ENCODE data around the gene PRDM16.

Gene PRDM16

DNA sequence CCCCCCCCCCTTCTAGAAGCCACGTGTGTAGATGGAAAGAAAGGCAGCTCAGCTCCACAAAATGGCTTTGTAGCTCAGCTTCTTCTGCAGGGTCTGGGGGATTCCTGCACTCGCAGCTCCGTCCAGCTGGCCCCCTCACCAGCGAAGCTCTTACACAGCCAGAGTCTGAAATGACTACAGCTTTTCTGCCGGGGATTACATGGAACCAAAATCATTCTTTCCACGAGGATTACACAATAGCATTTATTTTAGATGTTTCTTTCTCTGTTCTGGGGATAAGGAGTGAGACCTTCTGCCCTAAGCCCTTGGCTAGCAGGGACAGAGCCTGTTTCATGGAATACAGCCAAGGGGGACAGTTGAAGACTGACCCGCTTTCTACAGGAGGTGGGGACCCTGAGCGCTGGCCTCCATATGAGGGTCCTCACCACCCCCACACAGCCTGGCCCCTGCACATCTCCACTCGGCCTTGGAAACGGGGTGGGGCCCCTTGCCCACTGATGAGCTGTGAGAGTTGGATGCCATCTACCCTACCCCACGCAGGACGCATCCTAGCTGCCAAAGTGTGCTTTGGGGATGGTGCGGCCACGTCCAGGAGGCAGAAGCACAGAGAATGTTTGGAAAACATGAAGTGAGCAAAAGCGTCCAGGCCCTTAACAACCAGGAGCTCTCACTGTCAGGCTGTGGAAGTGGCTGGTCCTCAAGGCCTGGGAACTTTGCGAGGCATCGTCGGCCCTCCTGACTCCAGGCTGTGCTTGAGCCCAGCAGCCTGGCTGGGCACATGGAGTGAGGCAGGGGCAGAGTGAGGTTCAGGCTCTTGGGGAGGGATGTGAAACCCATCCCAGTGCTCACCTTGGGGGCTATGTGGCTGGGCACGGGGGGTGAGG, 33.2 kb upstream of the PRDM16 start:
- ChIA-PET POLR2A (ENCODE audit: low non-redundant PET) (no interaction called here), CTCF (interaction anchor here (0.6 to 0.7 kb wide), 2 partner anchors 49 to 571 kb away, joined by 3 read pairs; no protein-coding TSS in a partner anchor)
- TF ChIP-seq, protein P1, sequence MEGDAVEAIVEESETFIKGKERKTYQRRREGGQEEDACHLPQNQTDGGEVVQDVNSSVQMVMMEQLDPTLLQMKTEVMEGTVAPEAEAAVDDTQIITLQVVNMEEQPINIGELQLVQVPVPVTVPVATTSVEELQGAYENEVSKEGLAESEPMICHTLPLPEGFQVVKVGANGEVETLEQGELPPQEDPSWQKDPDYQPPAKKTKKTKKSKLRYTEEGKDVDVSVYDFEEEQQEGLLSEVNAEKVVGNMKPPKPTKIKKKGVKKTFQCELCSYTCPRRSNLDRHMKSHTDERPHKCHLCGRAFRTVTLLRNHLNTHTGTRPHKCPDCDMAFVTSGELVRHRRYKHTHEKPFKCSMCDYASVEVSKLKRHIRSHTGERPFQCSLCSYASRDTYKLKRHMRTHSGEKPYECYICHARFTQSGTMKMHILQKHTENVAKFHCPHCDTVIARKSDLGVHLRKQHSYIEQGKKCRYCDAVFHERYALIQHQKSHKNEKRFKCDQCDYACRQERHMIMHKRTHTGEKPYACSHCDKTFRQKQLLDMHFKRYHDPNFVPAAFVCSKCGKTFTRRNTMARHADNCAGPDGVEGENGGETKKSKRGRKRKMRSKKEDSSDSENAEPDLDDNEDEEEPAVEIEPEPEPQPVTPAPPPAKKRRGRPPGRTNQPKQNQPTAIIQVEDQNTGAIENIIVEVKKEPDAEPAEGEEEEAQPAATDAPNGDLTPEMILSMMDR (conservative IDR thresholded peaks at IDR 0.05; ENCODE audit: low read depth): no peak
- H3K27ac ChIP-seq: no peak overlapping the region
- DNase-seq (ENCODE audit: low spot score): no peak

DNA sequence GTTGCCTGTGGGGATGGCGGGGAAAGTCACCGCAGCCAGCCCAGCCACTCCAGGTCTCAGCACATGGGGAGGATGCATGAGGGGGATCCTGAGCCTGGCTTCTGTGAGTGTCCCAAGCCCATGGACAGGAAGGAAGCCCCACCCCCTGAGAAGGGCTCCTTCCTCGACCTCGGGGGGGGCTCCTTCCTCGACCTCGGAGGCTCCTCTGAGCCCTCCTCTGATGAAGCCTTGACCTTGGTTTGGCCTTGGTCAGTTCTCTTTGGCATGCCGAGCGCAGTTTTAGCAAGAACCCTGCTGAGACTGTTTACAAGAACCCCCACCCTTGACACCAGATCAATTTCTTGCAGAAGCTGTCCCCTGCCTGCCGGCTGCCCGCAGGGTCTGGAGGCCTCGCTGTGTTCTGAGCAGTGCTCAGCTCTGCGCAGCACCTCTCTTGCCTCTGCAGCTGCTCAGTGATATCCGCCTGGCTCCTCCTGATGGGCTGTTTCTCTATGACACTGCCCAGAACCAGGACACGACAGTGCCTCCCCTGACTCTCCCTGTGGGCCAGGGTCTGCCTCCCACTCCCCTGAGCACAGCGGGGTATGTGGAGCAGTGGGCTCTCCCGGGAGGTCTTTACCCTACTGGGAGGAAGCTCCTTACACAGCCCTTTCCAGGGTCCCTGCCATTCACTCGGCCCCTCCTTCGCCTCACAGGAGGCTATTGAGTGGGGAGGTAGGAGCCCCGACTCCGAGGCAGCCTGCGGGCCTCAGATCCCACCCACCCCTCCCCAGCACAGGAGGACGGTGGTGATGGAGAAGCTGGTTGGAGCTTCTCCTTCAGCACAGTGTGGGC, 32.3 kb upstream of the PRDM16 start:
- H3K27ac ChIP-seq: no peak overlapping the region
- no peak for DNase-seq (ENCODE audit: low spot score)
- POLR2A ChIA-PET (ENCODE audit: low non-redundant PET): no interaction called here
- TF ChIP-seq, protein P1 (conservative IDR thresholded peaks at IDR 0.05; ENCODE audit: low read depth): no peak
- CTCF ChIA-PET: interaction anchor here (0.6 kb wide), 1 partner anchor 48 kb away, joined by 3 read pairs; no protein-coding TSS in a partner anchor

DNA sequence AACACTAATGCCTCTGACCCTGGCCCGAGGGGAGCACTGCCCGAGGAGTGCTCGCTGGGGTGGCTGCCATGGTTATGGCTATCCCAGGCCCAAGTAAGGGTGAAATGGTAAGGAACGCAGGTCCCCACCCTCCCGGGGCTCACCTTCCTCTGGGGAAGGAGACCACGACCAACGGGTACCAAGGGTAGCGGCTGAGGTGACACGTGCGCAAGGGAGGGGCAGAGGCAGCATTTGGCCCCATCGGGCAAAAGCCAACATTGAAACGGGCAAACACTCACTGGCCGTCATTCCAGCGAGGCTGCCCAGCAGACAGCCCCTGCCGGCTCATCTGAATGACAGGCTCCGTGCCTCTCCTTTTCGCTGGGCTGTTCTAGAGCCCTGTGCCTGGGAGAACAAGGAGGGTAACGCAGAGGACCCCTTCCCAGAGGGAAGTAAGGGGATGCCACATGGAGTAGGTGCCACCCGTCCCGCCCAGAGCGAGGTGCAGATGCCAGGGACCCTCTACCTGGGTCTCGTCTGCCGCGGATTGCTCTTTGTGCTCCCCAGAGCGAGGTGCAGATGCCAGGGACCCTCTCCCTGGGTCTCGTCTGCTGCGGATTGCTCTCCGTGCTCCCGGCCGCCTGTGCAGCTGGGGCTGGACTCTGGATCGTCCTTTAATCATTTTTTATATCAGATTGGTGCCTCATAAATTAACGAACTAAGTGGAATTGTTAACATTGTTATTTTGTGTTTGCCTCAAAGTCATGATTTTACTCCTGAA, 31.5 kb upstream of the PRDM16 start:
- POLR2A ChIA-PET (ENCODE audit: low non-redundant PET): no interaction called here
- no peak for DNase-seq (ENCODE audit: low spot score)
- CTCF ChIA-PET: no interaction called here

DNA sequence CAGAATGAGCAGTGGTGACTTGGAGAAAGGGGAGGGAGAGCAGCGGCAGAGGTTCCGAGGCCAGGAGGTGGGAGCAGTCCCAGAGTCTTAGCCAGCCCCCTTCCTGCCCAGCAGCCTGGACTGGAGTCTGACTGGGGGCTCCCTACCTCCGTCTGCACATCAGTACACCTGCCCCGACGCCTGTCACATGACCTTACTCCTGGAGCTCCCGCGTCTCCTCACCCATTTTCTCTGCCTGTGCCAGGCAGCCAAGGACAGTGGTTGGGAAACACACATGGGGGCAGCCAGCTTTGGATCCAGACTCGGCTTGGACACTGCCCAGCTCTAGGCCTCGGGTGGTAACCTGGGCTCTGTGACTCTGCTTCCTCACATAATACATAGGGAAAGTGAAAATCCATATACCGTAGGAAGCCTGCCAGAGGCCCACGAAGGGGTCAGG, 30.9 kb upstream of the PRDM16 start:
- no peak overlapping the region for H3K27ac ChIP-seq
- TF ChIP-seq, protein P1 (conservative IDR thresholded peaks at IDR 0.05; ENCODE audit: low read depth): no peak
- ChIA-PET CTCF (no interaction called here), POLR2A (ENCODE audit: low non-redundant PET) (no interaction called here)
- no peak for DNase-seq (ENCODE audit: low spot score)

More for the DNA sequence above, 31.5 kb upstream of the PRDM16 start:
- H3K27ac ChIP-seq: no peak overlapping the region
- TF ChIP-seq, protein P1 (conservative IDR thresholded peaks at IDR 0.05; ENCODE audit: low read depth): no peak

DNA sequence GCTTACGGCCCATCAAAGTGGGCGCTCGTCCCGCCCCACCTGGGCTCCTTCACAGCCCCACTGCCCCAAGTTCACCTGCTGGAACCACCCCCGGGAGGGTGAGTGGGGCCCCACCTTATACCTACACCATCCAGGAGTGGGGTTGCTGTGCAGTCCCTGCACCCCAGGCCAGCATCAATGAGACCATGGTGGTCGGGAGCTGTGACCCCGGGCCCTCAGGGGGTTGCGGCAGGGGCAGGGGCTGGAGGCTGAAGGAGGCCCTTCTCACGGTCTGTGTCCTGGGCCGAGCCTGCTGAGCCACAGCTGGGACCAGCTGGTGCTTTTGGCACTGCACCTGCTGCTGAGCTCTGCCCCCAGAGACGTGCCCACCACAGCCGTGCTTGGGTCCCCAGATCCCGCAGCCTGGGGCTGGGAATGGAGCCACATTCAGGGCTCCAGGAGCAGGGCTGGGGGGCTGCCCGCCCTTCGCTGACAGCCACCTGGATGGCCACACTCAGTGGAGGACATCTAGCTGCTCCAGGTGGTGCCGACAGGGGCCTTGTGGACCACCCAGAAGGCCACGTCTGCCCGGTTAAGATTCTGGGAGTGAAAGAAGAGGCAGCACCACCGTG, 30.3 kb upstream of the PRDM16 start:
- no peak for DNase-seq (ENCODE audit: low spot score)
- CTCF ChIA-PET: no interaction called here
- TF ChIP-seq, protein P1 (conservative IDR thresholded peaks at IDR 0.05; ENCODE audit: low read depth): no peak
- POLR2A ChIA-PET (ENCODE audit: low non-redundant PET): no interaction called here
- no peak overlapping the region for H3K27ac ChIP-seq
